ENCODE results near the gene KIF1C.

- no peak for TF ChIP-seq POLR2AphosphoS5 (IDR thresholded peaks at IDR 0.05; ENCODE audit: low read depth, low read length)
- TF ChIP-seq POLR2A (IDR thresholded peaks at IDR 0.05; ENCODE audit: low read depth, low read length): no peak
- no peak for TF ChIP-seq TAF1 (IDR thresholded peaks at IDR 0.05; ENCODE audit: low read depth, low read length)
- TF ChIP-seq POU2F2 (IDR thresholded peaks at IDR 0.05; ENCODE audit: low read depth, low read length): no peak
- TF ChIP-seq SPI1 (IDR thresholded peaks at IDR 0.05; ENCODE audit: low read depth, low read length): no peak
Observed at GRCh38 chr17:5027916-5028315, 30.2 kb downstream of the KIF1C start.

Measured in GM12891 (cell line).